GM10248 (cell line): ENCODE measurements around the gene LAPTM5.

ENCODE experiments used
- CTCF ChIA-PET: fragments of 300-600 bp; sonication (Branson Sonifier 250); formaldehyde crosslinking; extraction: SDS; loops from one replicate; lab custom pipeline; 2021; ENCODE audit warnings: antibody characterized with exemption; lab: Yijun Ruan, JAX
- POLR2A ChIA-PET: fragments of 350-650 bp; sonication (Branson Sonifier 250); formaldehyde crosslinking; extraction: SDS; loops from one replicate; lab custom pipeline; 2020; ENCODE audit warnings: antibody characterized with exemption; lab: Yijun Ruan, JAX
- DNase-seq: peaks from one replicate; pipeline ENCODE4 v3.0.0; 2012; ENCODE audit errors: extremely low spot score
- CTCF ChIP-seq: IDR thresholded peaks from 2 replicates; pipeline ENCODE4 v1.5.1; 2012; ENCODE audit warnings: mild to moderate bottlenecking, low read depth; ENCODE audit errors: extremely low read depth, missing control alignments, control extremely low read depth

Gene LAPTM5

GRCh38 chr1:30738715-30739559 lies 18.6 kb downstream of the LAPTM5 start:
- POLR2A ChIA-PET, result interaction anchor here (0.8 to 1.3 kb wide), 2 partner anchors 11 to 16 kb away, joined by 3 read pairs; no protein-coding TSS in a partner anchor
- CTCF ChIA-PET, result interaction anchor here (1.0 to 6.2 kb wide), 3 partner anchors 12 to 40 kb away, joined by 3 to 41 read pairs (median 4); no protein-coding TSS in a partner anchor
- no peak for TF ChIP-seq CTCF
- DNase-seq, result no peak

- no peak for TF ChIP-seq CTCF
- CTCF ChIA-PET, result interaction anchor here (1.0 to 6.2 kb wide), 3 partner anchors 11 to 41 kb away, joined by 3 to 41 read pairs (median 4); no protein-coding TSS in a partner anchor
- no peak for DNase-seq
- POLR2A ChIA-PET, result interaction anchor here (1.1 to 1.3 kb wide), 2 partner anchors 10 to 12 kb away, joined by 3 to 4 read pairs; no protein-coding TSS in a partner anchor
These were observed 19.4 kb downstream of the LAPTM5 start for GRCh38 chr1:30738040-30738714.

DNA sequence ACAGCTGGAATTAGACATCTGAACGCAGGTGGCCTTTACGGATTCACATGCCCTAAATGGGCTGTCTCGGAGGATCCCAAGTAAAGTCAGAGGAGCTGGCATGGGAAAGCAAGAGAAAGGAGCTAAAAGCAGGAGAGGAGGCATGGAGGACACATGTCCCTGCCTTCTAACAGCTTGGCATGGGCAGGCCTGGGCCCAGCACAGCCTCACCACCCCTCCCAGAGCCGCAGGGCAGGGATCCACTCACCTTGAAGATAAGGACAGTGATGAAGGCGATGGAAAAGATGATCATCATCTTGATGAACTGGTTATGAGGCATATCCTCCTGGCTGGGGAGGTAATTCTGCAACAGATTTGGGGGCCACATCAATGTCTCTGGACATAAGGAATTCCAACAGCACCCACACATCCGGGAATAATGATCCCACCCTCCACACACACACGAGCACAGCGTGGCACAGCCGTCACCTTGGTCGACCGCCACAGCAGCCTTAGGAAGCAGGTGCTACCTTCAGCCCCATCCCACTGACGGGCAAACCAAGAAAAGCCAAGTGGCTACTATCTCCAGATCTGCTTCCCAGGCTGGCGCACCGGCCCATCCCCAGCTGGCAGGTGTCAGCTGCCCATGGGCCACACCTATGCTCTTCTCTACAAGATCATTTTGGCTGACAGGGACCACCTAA lies 20.1 kb downstream of the LAPTM5 start:
- ChIA-PET POLR2A (interaction anchor here (1.1 kb wide), 1 partner anchor 9 kb away, joined by 4 read pairs; no protein-coding TSS in a partner anchor), CTCF (interaction anchor here (0.7 to 6.2 kb wide), 6 partner anchors 18 to 64 kb away, joined by 3 to 41 read pairs (median 4); no protein-coding TSS in a partner anchor)
- no peak for TF ChIP-seq CTCF
- no peak for DNase-seq

- no peak for DNase-seq
- ChIA-PET CTCF (interaction anchor here (1.8 to 6.2 kb wide), 4 partner anchors 9 to 47 kb away, joined by 8 to 41 read pairs (median 18); no protein-coding TSS in a partner anchor), POLR2A (interaction anchor here (0.8 kb wide), 1 partner anchor 18 kb away, joined by 3 read pairs; no protein-coding TSS in a partner anchor)
- TF ChIP-seq CTCF, result no peak
These were observed 21.7 kb downstream of the LAPTM5 start for GRCh38 chr1:30735668-30736498.

GRCh38 chr1:30735124-30735523 lies 22.4 kb downstream of the LAPTM5 start:
- ChIA-PET CTCF (interaction anchor here (1.4 to 6.2 kb wide), 4 partner anchors 9 to 47 kb away, joined by 8 to 41 read pairs (median 17); no protein-coding TSS in a partner anchor), POLR2A (interaction anchor here (0.8 kb wide), 1 partner anchor 19 kb away, joined by 3 read pairs; no protein-coding TSS in a partner anchor)
- no peak for DNase-seq
- no peak for TF ChIP-seq CTCF
